ENCODE data around the gene INPP4B.

Gene INPP4B

DNA sequence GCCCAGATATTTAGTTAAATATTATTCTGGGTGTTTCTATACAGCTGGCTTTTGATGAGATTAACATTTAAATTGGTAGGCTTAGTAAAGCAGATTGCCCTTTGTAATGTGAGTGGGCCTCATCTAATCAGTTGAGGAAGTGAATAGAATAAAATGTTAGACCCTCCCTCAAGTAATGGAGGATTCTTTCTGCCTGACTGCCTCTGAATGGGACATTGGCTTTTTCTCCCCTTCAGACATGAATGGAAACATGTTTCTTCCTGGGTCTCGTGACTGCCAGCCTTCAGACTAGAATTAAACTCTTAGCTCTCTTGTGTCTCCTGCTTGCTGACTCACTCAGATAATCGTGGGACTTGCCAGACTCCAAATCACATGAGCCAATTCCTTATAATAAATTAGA, 266.7 kb downstream of the INPP4B start:
- Histone ChIP-seq H3K27ac (ENCODE audit: low read depth, low read length) (no peak overlapping the region), H3K4me3 (ENCODE audit: low read depth, low read length) (no peak overlapping the region), H3K27me3 (ENCODE audit: control insufficient read depth, insufficient read depth, low read length) (no peaks in the 10 kb centered on the region), H3K9me3 (ENCODE audit: control insufficient read depth, insufficient read depth, low read length) (no peaks in the 10 kb centered on the region), H3K4me1 (ENCODE audit: control insufficient read depth, insufficient read depth, low read length) (no peaks in the 10 kb centered on the region), H3K36me3 (ENCODE audit: control insufficient read depth, insufficient read depth, low read length) (no peaks in the 10 kb centered on the region), H3K9ac (ENCODE audit: low read depth, low read length) (no peak overlapping the region)

DNA sequence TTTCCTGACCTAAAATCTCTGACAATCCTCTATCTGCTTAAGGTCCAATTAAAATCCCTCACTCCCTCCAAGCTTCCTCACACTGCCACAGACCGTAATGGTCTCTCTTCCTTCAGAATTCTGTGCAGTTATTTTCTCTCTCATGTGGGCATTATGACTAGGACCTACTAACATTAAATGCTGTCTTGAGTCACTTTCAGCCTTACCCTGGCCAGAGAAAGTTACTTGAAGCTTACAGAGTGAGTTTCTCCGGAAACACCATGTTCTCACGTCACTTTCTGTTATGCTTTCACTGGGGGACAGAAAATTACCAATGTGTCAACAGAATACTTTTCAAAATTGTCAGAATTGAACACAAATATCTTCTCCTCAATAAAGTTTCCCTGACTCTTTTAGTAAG, 271.8 kb downstream of the INPP4B start:
- H3K4me1 ChIP-seq (ENCODE audit: control insufficient read depth, insufficient read depth, low read length): peaks cover 6% of the 10 kb centered on the region; the same call in 1 of the 2 replicates
- no peaks in the 10 kb centered on the region for H3K36me3 ChIP-seq (ENCODE audit: control insufficient read depth, insufficient read depth, low read length)
- no peak overlapping the region for H3K27ac ChIP-seq (ENCODE audit: low read depth, low read length)
- no peaks in the 10 kb centered on the region for H3K27me3 ChIP-seq (ENCODE audit: control insufficient read depth, insufficient read depth, low read length)
- H3K4me3 ChIP-seq (ENCODE audit: low read depth, low read length): no peak overlapping the region
- H3K9me3 ChIP-seq (ENCODE audit: control insufficient read depth, insufficient read depth, low read length): no peaks in the 10 kb centered on the region
- no peak overlapping the region for H3K9ac ChIP-seq (ENCODE audit: low read depth, low read length)

DNA sequence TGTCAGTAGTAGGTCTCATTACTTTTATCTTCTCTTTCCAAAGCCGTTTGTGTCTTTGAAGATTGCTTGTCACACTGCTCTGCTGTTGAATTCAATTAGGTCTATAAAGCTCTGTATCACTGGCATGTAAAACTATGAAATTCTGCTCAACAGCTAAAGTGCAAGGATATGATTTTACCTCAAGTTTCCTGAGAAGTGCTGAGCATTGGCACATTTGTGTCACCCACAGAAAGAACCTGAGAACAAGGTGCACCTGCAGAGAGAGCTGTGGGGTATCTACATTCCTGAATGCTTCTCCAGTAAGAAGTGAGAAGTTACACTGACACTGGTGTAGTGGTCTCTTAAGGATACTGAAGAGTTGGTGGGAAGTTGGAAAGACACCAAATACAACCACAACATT, 274.0 kb downstream of the INPP4B start:
- H3K36me3 ChIP-seq (ENCODE audit: control insufficient read depth, insufficient read depth, low read length): no peaks in the 10 kb centered on the region
- H3K9ac ChIP-seq (ENCODE audit: low read depth, low read length): no peak overlapping the region
- H3K9me3 ChIP-seq (ENCODE audit: control insufficient read depth, insufficient read depth, low read length): no peaks in the 10 kb centered on the region
- no peaks in the 10 kb centered on the region for H3K27me3 ChIP-seq (ENCODE audit: control insufficient read depth, insufficient read depth, low read length)
- no peak overlapping the region for H3K4me3 ChIP-seq (ENCODE audit: low read depth, low read length)
- peaks cover 21% of the 10 kb centered on the region for H3K4me1 ChIP-seq (ENCODE audit: control insufficient read depth, insufficient read depth, low read length)
- no peak overlapping the region for H3K27ac ChIP-seq (ENCODE audit: low read depth, low read length)

DNA sequence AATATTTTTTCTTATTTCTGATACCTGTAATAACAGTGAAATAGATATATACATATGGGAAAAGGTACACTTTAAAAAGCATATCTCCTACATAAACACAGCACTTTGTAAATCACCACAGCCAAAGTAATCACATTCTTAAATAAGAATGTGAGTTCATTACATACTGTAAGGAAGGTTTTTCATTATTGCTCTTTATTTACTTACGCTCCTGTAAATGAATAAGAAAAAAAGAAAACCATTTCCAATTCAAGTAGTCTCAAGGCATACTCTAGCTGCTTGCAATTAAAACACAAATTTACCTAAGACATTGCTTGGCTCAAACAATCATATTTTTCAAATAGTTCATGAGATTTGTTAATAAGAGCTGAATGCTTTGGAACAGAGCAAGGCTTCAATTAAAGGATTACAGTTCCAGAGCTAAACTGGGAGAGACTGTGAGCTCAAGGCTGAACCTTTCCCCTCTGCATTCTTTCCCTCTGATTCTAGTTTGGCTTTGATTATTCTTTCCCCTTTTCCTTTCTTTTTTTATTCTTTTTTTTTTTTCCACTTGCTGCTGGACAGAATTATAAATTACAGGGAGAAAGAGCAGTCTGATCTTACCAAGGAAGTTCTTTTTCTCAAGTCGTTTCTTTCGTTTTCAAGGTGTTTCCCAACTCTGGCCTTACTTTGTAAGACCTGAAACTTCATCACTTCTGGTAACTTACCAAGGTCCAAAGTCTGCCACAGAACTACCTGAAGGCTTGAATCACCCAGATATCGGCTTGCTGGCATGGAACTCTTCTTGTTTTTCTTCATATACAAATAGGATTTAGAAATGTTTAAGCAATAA, 278.3 kb downstream of the INPP4B start:
- Histone ChIP-seq H3K4me3 (ENCODE audit: low read depth, low read length) (no peak overlapping the region; the same call in 1 of the 2 replicates), H3K9ac (ENCODE audit: low read depth, low read length) (no peak overlapping the region), H3K27ac (ENCODE audit: low read depth, low read length) (no peak overlapping the region), H3K4me1 (ENCODE audit: control insufficient read depth, insufficient read depth, low read length) (peaks cover 25% of the 10 kb centered on the region), H3K27me3 (ENCODE audit: control insufficient read depth, insufficient read depth, low read length) (no peaks in the 10 kb centered on the region), H3K36me3 (ENCODE audit: control insufficient read depth, insufficient read depth, low read length) (no peaks in the 10 kb centered on the region), H3K9me3 (ENCODE audit: control insufficient read depth, insufficient read depth, low read length) (no peaks in the 10 kb centered on the region)

DNA sequence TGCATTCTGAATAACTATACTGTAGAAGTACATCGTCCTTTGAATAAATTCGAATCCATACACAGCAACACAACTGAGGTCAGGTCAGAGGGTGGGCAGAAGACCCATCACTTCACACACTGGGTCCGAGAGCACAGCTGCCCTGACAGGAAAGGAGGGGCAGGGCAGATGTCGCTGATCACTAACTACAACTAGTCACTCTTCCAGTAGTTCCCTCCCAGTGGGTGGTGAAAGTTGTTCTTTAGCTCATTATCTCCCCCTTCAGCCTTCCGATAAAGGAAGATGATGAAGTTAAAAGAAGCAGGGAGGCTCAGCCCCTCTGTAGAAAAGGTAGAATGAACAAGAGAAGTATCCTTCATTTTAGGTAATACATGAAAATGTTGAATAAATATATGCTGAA, 278.9 kb downstream of the INPP4B start:
- Histone ChIP-seq H3K27ac (ENCODE audit: low read depth, low read length) (no peak overlapping the region), H3K9me3 (ENCODE audit: control insufficient read depth, insufficient read depth, low read length) (no peaks in the 10 kb centered on the region), H3K36me3 (ENCODE audit: control insufficient read depth, insufficient read depth, low read length) (no peaks in the 10 kb centered on the region), H3K27me3 (ENCODE audit: control insufficient read depth, insufficient read depth, low read length) (no peaks in the 10 kb centered on the region), H3K4me3 (ENCODE audit: low read depth, low read length) (no peak overlapping the region), H3K9ac (ENCODE audit: low read depth, low read length) (no peak overlapping the region), H3K4me1 (ENCODE audit: control insufficient read depth, insufficient read depth, low read length) (peaks cover 25% of the 10 kb centered on the region)

DNA sequence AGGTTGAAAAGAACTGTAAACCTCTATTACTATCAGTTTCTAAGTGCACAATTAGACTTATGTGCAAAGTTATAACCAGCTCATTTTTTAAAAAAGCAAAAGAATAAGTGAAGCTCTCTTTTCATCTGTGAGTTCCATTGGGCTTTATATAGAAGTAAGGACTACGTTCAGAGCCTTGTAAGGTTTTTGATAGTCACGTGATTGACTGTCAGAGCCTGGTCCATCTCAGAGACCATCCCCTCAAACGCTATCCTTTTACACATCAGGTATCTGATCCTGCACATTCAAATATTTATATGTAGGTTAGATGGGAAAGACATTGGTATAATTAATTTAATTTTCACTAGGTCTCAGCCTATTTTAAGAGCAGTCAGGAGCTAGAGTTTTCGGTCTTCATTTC, 279.3 kb downstream of the INPP4B start:
- Histone ChIP-seq H3K4me1 (ENCODE audit: control insufficient read depth, insufficient read depth, low read length) (peaks cover 22% of the 10 kb centered on the region), H3K4me3 (ENCODE audit: low read depth, low read length) (no peak overlapping the region), H3K27me3 (ENCODE audit: control insufficient read depth, insufficient read depth, low read length) (no peaks in the 10 kb centered on the region), H3K9ac (ENCODE audit: low read depth, low read length) (no peak overlapping the region), H3K27ac (ENCODE audit: low read depth, low read length) (no peak overlapping the region), H3K36me3 (ENCODE audit: control insufficient read depth, insufficient read depth, low read length) (no peaks in the 10 kb centered on the region), H3K9me3 (ENCODE audit: control insufficient read depth, insufficient read depth, low read length) (no peaks in the 10 kb centered on the region)

DNA sequence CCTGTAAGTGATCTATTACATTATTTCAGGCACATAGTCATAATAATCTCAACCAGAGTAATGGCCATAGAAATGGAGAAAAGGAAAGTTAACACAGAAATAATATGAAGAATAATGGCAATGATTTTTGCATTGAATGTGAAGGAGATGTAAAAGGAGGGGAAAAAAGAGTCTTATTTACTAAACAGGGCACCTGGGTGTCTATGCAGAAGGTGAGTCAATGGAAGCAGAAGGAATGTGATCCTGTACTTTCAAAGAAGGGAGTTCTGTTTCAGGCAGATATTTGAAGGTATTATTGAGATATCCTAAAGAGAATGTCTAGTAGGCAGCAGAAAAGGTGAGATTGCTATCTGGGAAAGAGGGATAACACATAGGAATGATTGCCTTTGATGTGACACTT, 279.9 kb downstream of the INPP4B start:
- Histone ChIP-seq H3K27ac (ENCODE audit: low read depth, low read length) (no peak overlapping the region), H3K36me3 (ENCODE audit: control insufficient read depth, insufficient read depth, low read length) (no peaks in the 10 kb centered on the region), H3K4me1 (ENCODE audit: control insufficient read depth, insufficient read depth, low read length) (peaks cover 22% of the 10 kb centered on the region), H3K4me3 (ENCODE audit: low read depth, low read length) (no peak overlapping the region), H3K27me3 (ENCODE audit: control insufficient read depth, insufficient read depth, low read length) (no peaks in the 10 kb centered on the region), H3K9ac (ENCODE audit: low read depth, low read length) (no peak overlapping the region), H3K9me3 (ENCODE audit: control insufficient read depth, insufficient read depth, low read length) (no peaks in the 10 kb centered on the region)

DNA sequence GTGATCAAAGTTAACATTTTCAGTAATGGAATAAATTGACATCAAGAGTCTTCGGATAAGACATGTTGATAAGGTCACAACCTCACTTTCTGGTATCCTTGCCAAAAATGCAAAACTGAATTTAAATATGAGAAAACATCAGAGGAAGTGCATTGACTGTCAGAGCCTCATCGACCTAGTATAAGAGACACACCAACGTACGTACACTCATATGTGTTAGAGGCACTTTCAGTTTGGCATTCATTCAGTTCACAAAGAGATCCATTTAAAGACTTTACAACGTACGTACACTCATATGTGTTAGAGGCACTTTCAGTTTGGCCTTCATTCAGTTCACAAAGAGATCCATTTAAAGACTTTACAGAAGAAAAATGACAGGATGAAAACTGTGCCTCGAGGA, 280.3 kb downstream of the INPP4B start:
- no peaks in the 10 kb centered on the region for H3K36me3 ChIP-seq (ENCODE audit: control insufficient read depth, insufficient read depth, low read length)
- H3K9me3 ChIP-seq (ENCODE audit: control insufficient read depth, insufficient read depth, low read length): no peaks in the 10 kb centered on the region
- H3K27ac ChIP-seq (ENCODE audit: low read depth, low read length): no peak overlapping the region
- H3K4me3 ChIP-seq (ENCODE audit: low read depth, low read length): no peak overlapping the region
- no peak overlapping the region for H3K9ac ChIP-seq (ENCODE audit: low read depth, low read length)
- no peaks in the 10 kb centered on the region for H3K27me3 ChIP-seq (ENCODE audit: control insufficient read depth, insufficient read depth, low read length)
- H3K4me1 ChIP-seq (ENCODE audit: control insufficient read depth, insufficient read depth, low read length): peaks cover 22% of the 10 kb centered on the region

DNA sequence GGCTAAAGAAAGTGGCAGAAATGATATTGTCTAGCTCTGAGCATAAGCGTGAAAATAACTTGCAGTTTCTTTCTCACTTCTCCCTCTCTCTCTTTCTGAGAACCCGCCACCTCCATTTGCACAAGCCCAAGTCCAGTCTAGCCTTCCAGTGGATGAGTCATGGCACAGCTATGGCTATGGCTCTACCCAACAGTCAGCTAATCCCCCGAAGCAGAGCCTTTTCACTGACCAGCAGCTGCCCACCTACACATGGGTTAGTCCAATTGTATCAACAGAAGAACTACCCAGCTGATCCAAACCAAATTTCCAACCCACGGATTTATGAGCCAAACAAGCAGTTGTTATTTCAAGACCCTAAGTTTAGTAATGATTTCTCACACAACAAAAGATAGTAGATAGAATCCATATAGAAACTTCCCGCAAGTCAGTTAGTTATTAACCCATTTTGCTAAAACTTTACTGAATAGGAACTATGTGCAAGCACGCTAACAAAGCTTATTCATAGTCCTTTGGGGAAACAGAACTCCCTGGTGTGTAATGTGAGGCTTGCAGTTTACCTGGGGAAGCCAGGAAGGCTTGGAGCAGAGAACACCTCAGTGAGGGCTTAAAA, 282.3 kb downstream of the INPP4B start:
- Histone ChIP-seq H3K27me3 (ENCODE audit: control insufficient read depth, insufficient read depth, low read length) (no peaks in the 10 kb centered on the region), H3K9me3 (ENCODE audit: control insufficient read depth, insufficient read depth, low read length) (no peaks in the 10 kb centered on the region), H3K36me3 (ENCODE audit: control insufficient read depth, insufficient read depth, low read length) (no peaks in the 10 kb centered on the region), H3K4me1 (ENCODE audit: control insufficient read depth, insufficient read depth, low read length) (peaks cover 18% of the 10 kb centered on the region), H3K9ac (ENCODE audit: low read depth, low read length) (no peak overlapping the region), H3K27ac (ENCODE audit: low read depth, low read length) (no peak overlapping the region), H3K4me3 (ENCODE audit: low read depth, low read length) (no peak overlapping the region)

DNA sequence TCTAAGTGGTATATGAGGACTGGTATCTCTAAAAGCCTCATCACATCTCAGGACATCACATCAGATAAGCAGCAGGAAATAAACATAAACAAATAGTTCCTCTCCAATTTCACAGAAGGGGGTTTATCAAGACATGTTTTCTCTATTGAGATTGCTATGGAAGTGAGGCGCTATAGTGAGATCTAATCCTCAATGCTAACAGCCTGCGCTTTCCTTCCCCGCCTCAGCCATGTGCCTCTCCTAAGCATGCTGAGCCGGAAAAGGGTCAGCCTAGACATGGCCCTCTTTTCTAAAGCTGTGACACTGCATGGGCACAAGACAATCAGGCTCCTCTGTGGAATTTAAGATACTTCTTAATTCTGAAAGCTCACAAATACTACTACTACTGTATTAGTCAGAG, 286.1 kb downstream of the INPP4B start:
- no peak overlapping the region for H3K27ac ChIP-seq (ENCODE audit: low read depth, low read length)
- no peaks in the 10 kb centered on the region for H3K27me3 ChIP-seq (ENCODE audit: control insufficient read depth, insufficient read depth, low read length)
- no peaks in the 10 kb centered on the region for H3K36me3 ChIP-seq (ENCODE audit: control insufficient read depth, insufficient read depth, low read length)
- H3K4me1 ChIP-seq (ENCODE audit: control insufficient read depth, insufficient read depth, low read length): no peaks in the 10 kb centered on the region
- H3K9ac ChIP-seq (ENCODE audit: low read depth, low read length): no peak overlapping the region
- H3K4me3 ChIP-seq (ENCODE audit: low read depth, low read length): no peak overlapping the region
- no peaks in the 10 kb centered on the region for H3K9me3 ChIP-seq (ENCODE audit: control insufficient read depth, insufficient read depth, low read length)

DNA sequence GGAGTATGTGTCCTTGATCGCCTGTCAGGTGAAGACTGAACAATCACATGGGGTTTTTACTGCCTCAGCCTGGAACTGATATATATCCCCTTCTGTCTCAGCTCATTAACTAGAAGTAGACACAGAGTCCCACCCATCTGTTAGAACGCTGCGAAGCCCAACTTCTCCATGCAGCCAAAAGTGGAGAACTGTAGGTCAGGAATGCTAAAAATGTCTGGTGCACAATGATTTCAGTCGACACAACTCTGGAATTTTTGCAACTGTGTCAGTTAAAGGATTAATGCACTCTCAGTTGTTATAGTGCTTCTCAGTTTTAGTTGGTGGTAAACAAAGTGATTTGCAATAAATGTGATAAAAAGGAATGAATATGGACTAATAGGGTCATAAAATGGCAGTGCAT, 287.2 kb downstream of the INPP4B start:
- no peaks in the 10 kb centered on the region for H3K4me1 ChIP-seq (ENCODE audit: control insufficient read depth, insufficient read depth, low read length)
- no peaks in the 10 kb centered on the region for H3K27me3 ChIP-seq (ENCODE audit: control insufficient read depth, insufficient read depth, low read length)
- H3K4me3 ChIP-seq (ENCODE audit: low read depth, low read length): no peak overlapping the region
- no peaks in the 10 kb centered on the region for H3K9me3 ChIP-seq (ENCODE audit: control insufficient read depth, insufficient read depth, low read length)
- H3K27ac ChIP-seq (ENCODE audit: low read depth, low read length): no peak overlapping the region
- H3K36me3 ChIP-seq (ENCODE audit: control insufficient read depth, insufficient read depth, low read length): no peaks in the 10 kb centered on the region
- no peak overlapping the region for H3K9ac ChIP-seq (ENCODE audit: low read depth, low read length)
